NCI-H526 treated with DMSO at 0.1 percent for 48 hours (cell line): ENCODE data around the gene ALCAM.

Experiments
- DNase-seq: peaks from one replicate; lab custom pipeline; 2025; lab: John Stamatoyannopoulos, UW

Gene ALCAM

GRCh38 chr3:105532251-105532650, 165.5 kb downstream of the ALCAM start:
- no peak for DNase-seq

DNA sequence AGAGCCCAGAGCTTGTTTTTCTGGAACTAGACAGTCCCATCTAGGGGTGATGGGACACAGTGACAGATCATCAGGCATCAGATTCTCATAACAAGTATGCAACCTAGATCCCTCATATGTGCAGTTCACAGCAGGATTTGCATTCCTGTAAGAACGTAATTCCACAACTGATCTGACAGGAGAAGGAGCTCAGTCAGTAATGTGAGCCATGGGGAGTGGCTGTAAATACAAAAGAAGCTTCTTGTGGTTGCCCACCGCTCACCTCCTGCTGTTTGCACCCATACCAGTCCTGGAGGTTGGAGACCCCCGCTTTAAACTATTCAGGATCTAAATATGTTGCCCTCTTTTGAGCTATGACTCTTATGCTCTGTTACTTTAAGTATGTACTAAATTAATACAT, 167.3 kb downstream of the ALCAM start:
- DNase-seq, result no peak

DNA sequence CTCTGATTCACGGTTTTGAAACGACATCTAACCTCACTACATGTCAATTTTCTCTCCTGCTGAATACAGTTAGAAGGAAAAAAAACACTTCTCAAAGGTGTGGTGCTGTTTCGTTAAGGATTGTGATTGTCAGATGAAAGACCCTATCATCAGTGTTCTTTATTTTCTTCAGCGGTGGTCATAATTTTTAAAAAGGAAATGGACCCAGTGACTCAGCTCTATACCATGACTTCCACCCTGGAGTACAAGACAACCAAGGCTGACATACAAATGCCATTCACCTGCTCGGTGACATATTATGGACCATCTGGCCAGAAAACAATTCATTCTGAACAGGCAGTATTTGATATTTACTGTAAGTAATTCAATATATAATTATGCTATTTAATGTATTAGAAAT, 167.8 kb downstream of the ALCAM start:
- no peak for DNase-seq

DNA sequence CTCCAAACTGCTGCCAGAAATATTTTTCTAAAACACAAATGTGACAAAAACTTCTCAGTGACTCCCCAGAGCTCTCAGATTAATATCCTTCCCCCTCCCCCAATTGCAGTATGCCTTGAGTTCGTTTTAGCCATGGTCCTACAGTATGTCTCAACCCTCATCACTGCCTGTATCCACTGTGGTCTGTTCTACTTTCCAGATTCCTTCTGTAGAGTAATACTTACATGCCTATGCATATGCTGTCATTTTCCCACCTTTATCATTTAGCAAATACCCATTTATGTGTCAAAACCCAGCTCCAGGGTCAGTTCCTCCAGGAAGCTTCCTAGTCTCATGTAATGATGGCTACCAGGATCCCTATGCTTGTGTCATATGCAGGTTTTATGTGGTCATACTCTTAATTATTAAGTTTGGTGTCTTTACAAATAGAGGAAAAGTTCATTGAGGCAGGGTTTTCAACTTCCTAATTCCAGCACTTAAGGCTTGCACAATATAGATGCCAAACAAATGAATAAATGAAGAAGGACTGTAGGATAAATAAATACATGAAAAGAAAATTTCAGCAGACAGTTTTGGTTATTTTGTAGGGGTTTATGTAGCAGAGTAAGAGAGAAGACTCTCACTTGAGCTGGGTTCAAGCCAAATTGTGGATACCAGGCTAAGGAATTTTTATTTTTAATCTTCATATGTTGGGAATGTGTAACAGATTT, 170.8 kb downstream of the ALCAM start:
- no peak for DNase-seq

DNA sequence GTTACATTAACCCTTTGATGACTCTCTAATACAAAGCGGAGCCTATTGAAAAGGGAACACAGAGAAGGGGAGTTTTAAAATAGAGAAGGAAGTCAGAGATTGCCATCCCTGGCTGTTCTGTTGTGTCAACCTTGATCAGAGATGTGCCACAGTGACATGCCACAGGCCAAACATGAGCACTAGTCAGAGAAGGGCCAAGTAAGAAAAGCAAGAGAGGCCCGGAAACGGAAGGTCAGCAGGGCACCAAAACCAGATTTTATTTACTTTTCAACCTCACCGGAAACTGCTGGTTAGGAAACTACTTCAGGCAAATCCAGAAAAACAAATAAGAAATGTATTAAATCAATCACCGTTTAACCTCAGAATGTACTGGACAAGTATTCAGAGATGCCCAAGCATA, 171.8 kb downstream of the ALCAM start:
- DNase-seq, result no peak

DNA sequence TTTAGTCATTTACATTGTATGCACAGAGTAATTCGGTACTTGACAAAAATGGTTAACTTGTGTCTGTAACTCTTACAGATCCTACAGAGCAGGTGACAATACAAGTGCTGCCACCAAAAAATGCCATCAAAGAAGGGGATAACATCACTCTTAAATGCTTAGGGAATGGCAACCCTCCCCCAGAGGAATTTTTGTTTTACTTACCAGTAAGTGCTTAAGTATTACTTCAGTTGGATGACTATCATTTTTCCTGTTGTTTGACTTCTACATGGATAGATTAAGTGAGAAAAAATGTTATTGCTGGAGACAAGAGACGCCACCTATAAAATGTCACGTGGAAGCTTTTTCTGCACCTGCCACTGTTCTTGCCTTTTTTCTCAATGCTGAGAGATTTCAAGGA, 173.2 kb downstream of the ALCAM start:
- DNase-seq, result no peak

- no peak for DNase-seq
Observed at GRCh38 chr3:105542282-105543019, 175.7 kb downstream of the ALCAM start.

DNA sequence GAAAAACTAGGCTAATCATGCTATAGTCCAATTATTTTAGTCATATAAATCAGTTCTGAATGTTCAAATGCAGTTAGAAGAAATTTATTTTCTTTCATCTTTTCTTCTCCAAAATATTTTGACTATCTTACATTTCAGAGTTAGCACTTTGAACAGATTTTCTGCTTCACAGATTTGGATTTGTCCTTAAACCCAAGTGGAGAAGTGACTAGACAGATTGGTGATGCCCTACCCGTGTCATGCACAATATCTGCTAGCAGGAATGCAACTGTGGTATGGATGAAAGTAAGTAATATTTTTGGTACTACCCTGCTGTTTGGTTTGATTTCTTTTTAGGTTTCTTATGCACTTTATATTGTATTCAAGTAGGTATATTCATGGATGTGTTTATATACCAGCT, 178.3 kb downstream of the ALCAM start:
- DNase-seq, result no peak

DNA sequence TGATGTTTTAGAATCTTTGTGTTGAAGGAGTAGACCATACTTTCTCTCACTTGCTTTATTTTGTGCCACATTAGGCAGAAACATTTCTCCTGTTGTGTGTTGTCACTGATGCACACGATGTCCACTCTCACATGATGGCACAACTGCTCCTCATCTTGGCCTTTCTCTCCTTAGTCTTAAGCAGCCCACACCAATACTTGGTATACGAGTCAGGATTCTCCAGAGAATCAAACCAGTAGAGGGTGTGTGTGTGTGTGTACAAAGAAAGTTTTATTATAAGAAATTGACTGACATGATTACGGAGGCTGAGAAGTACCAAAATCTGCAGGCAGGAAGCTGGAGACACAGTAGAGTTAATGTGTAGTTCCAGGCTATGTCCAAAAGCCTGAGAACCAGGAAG, 187.1 kb downstream of the ALCAM start:
- no peak for DNase-seq

DNA sequence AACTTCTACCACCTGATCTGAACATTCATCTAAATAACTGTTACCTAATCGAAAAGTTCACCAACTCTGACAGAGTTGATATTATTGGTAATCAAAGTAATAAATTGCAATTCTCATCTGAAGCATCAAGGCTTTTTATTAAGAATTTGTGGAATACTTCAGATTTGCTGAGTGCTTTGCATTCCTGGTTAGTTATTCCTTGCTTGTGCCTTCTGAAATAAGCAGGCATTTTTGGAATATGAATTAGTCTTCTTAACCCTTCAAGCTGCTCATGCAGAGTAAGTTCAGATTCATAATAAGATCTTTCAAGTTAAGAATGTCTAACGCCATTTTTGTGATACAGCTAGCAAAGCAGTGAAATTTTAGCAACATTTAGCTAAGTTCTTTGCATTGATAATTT, 188.5 kb downstream of the ALCAM start:
- no peak for DNase-seq

DNA sequence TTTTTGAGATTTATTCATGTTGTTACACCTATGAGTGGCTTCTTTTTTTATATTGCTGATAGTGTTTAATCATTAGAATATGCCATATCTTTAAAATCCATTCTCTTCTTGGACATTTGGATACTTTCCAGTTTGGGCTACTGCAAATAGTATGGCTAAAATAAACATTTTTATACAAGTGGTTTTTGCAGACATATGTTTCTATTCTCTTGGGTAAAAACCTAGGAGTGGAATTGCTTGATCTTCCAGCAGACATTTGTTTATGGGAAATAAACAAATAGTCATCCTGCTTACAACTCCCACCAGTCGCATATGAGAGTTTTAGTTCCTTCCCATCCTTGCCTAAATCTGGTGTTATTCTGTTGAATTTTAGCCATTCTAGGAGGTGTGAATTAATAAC, 193.1 kb downstream of the ALCAM start:
- no peak for DNase-seq

GRCh38 chr3:105561876-105562275, 195.2 kb downstream of the ALCAM start:
- no peak for DNase-seq

- DNase-seq, result no peak
Observed at GRCh38 chr3:105564546-105565288, 198.0 kb downstream of the ALCAM start.

DNA sequence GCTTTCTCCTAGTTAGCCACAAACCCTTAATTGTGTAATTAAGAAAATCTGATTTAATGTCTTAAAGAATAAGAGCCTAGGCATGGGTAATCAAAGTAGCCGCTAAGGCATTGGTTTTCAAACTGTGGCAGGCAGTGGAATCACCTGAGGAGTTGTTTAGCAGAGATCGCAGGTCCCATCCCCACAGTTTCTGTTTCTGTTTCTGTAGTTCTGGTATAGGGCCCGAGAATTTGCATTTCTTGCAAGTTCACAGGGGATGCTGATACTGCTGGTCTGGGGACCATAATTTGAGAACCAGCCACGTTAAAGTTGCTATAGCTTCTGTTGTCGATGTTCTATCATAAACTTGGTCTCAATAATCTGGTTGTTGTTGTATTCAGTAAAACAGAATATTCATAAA, 204.3 kb downstream of the ALCAM start:
- no peak for DNase-seq

- DNase-seq, result no peak
Observed at GRCh38 chr3:105572501-105572900, 205.8 kb downstream of the ALCAM start.

GRCh38 chr3:105579439-105579838, 212.7 kb downstream of the ALCAM start:
- DNase-seq, result no peak

GRCh38 chr3:105580296-105580965, 213.7 kb downstream of the ALCAM start:
- DNase-seq, result no peak

DNA sequence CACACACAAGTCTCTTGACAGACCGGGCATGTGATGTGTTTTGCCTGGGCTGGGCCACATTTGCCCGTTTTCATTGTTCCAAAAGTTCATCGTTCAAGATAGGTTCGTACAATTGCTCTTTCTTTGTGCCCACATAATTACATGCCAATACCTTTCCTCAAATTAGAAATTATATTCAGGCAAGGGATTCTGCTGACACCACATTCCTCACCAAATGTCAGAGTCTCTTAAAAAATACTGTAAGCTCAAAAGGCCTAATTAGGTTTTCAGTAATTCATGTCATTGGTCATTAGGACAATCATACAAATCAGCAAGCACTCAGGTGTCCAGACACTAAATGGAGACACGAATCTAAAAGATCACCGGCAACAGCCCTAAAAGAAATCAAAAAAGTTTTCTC, 215.3 kb downstream of the ALCAM start:
- no peak for DNase-seq

- DNase-seq, result no peak
Observed at GRCh38 chr3:105584003-105584790, 217.5 kb downstream of the ALCAM start.

DNA sequence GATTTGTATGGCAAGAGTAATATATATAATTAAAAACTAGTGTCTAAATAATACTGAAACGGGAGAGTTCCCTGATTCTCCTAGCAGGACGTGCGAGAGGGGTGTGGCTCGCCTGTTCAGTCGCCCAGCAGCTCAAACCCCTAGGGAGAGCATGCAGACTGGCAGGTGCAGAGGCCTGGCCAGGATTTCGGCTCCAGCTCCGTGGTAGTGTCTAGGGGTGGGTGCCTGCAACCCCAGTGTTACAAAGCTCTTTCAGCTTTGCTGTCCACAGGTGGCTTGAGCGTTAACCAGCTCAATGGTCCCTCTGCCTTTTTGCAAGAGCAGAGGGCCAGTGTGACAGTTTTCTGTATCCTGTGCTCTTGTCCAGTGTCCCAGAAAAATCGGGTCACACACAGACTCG, 226.6 kb downstream of the ALCAM start:
- DNase-seq, result no peak

DNA sequence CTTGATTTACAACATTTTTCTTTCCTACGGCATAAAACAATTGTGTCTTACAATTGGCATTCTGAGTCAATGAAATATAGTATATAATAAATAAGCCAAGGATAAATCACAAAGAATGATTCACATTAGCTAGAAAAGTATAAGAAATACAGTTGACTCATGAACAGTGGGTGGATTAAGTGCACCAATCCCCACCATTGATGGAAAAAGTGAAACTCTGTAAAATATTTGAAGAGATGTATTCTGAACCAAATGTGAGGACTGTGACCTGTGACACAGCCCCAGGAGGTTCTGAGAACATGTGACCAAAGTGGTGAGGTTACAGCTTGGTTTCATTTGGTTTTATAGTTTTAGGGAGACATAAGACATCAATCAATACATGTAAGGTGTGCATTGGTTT, 227.5 kb downstream of the ALCAM start:
- no peak for DNase-seq
